ENCODE data around the gene PRPF38A. TPM values are rescaled to one million over a fixed set of nuclear protein-coding genes. Genes with fewer than 3 reads are reported as not detected.
A peak's percentile ranks its signal among the peaks of the same experiment; 100 is the strongest.
"Not testable (repeated sequence)": the region's sequence is repeated elsewhere in the genome, so short reads cannot be mapped to it uniquely, and the experiment has no call there.

Gene PRPF38A
- total RNA-seq, result 31.4 TPM

GRCh38 chr1:52404116-52404974 is at the start of gene PRPF38A, which contains the start of gene ORC1:
TSS of gene PRPF38A (plus strand) at chr1:52404602. CDS start at chr1:52404750, 148 bp downstream.
TSS of gene ORC1 (minus strand) at chr1:52404423. CDS start at chr1:52402223, 2,200 bp downstream.
- DNase-seq (ENCODE audit: low spot score), result peak; percentile 98

- DNase-seq (ENCODE audit: low spot score), result no peak
These were observed 49.0 kb upstream of the PRPF38A start for GRCh38 chr1:52355436-52355835.

DNA sequence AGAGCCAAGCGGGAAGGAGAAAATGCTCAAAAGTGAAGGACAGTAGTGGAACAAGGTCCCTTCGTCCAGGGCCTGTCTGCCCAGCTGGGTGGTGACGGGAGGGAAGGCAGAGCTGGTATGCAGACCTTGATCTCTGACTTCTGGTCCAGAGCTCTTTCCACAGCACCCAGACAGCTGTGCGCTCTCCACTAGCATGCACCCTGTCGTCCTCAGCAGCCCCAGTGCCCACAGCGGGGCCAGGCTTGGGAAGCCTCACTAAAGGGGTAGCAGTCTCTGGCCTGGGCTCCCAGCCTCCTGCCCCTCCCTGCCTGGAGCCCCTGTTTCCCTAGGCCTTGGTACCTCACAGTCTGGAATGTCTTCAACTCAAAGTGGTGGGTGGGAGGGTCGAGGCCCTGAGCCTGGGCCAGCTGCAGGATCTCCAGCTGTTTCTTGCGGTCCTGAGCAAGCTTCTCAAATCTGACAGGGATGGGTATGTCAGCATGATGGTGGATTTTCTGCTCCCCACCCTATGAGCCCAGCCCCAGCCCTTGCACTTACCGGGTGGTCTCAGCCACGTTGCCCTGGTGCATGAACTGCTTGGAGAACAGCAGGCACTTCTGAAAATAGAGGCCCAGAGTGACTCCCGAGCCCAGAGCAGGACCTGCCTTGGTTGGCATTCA is 48.4 kb upstream of the PRPF38A start:
- DNase-seq (ENCODE audit: low spot score), result no peak

DNA sequence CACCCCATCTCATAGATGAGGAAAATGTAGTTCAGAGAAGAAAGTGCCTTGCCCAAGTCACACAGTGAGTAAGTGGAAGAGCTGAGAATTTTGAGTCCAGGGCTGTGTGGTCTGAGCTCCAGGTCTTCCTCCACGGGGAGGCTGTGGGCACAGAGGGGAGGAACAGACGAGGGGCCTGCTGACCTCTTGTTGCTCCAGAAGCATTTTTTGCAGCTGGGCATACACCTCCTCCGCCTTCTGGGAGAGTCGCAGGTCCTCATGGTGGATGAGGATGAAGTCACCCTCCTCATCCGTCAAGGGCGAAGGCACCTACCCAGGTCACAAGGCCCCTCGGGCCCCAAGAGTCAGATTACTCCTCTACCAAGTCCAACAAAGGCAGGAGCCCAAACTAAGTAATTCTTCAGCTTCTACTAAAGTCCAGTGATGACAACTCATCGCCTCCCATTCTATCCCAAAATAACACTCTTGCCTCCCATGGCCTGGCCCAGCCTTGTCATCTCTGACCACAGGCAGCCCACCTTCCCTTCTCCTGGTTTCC is 47.5 kb upstream of the PRPF38A start:
- no peak for DNase-seq (ENCODE audit: low spot score)

GRCh38 chr1:52357397-52357796 is 47.0 kb upstream of the PRPF38A start:
- no peak for DNase-seq (ENCODE audit: low spot score)

- DNase-seq (ENCODE audit: low spot score), result no peak
These were observed 45.4 kb upstream of the PRPF38A start for GRCh38 chr1:52358851-52359497.

GRCh38 chr1:52359676-52360594 is 44.5 kb upstream of the PRPF38A start:
- no peak for DNase-seq (ENCODE audit: low spot score)

GRCh38 chr1:52360595-52360968 is 43.8 kb upstream of the PRPF38A start:
- DNase-seq (ENCODE audit: low spot score), result no peak

DNA sequence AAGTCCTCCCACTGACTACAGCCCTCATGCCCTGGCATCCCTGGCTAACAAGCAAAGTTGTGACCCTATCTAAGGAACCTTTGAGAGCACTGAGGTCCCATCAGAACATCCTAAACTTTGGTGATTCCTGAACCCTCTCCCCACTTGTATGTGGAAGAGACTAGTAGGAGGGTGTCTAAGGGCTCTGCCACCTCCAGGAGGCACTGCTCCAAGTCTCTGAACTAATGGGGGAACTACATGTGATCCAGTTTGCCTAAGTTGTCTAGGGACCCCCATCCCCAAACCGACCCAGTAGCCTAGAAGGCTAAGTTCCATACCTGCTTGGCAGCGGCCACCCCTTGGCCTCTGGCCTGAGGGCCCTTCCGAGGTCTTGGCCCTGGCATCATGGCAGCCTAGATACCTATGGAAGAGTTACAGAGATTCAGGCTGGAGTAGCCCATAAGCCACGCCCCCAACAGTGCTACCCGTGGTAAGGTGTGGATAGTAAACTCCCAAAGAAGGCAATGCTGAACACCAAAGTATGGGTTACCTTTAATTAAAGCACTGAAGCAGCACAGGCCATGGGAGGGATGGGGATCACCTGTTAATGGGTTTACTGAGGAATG is 40.1 kb upstream of the PRPF38A start:
- no peak for DNase-seq (ENCODE audit: low spot score)

DNA sequence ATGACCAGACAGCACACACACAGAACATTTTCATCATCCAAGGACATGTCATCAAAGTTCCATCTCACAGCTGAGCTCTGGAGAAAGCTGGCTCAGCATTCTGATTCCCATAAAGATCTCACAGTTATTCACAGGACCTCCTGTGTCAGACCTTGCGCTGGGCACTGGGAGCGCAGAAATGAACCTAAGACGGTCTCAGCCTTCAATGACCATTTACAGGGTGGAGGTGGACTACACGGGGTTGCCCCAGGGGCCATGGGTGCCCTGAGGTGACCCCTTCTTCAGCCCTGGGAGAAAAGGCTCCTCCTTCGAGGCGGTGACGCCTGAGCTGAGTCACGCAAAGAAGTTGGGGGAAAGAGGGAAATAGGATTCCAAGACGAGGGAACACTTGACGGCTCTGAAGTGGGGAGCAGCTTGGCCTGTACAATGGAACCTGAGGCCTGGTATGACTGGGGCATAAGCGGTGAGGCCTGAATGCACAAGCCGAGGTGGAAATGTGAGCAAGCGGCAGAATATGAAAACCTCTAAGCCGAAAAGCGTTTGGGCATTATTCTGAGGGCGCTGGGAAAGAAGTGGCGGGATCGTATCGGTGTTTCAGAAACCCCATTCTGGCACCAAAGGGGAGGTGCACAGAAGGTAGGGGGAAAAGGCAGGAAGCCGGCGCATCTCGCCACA is 39.2 kb upstream of the PRPF38A start:
- DNase-seq (ENCODE audit: low spot score), result peak; percentile 27

- peak; percentile 99 for DNase-seq (ENCODE audit: low spot score)
These were observed 38.5 kb upstream of the PRPF38A start, which contains the start of gene CC2D1B for GRCh38 chr1:52365746-52366516. TSS of gene CC2D1B (minus strand) at chr1:52366205. CDS start at chr1:52364620, 1,585 bp downstream.

GRCh38 chr1:52366517-52366827 is 37.9 kb upstream of the PRPF38A start:
- DNase-seq (ENCODE audit: low spot score), result no peak

- DNase-seq (ENCODE audit: low spot score), result no peak
These were observed 37.1 kb upstream of the PRPF38A start for GRCh38 chr1:52367272-52367671.

- peak; percentile 52 for DNase-seq (ENCODE audit: low spot score)
These were observed 35.8 kb upstream of the PRPF38A start for GRCh38 chr1:52368383-52369172.

GRCh38 chr1:52369851-52370250 is 34.6 kb upstream of the PRPF38A start:
- DNase-seq (ENCODE audit: low spot score), result not testable (repeated sequence)

DNA sequence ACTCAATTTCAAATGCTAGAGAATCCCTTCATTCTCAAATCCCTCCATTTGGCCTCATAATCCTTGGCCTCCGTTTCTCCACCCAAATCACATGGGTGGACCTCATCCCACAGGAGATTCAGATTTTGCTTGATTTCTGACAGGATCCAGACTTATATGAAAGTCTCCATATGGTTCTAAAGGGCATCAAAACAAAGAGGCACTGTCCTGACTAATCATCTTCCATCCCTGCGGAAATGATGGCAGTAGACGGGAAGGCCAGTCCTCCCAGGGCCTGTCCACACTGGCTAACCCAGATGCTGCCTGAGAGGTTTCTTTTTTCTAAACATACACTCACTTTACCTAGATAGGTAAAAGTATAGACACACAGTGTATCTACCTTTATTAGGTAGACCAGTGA is 19.0 kb upstream of the PRPF38A start:
- no peak for DNase-seq (ENCODE audit: low spot score)

- no peak for DNase-seq (ENCODE audit: low spot score)
These were observed 17.9 kb upstream of the PRPF38A start for GRCh38 chr1:52386458-52386857.

GRCh38 chr1:52393174-52393573 is 11.2 kb upstream of the PRPF38A start:
- DNase-seq (ENCODE audit: low spot score), result no peak

GRCh38 chr1:52399629-52400028 is 4.8 kb upstream of the PRPF38A start:
- no peak for DNase-seq (ENCODE audit: low spot score)

All from mucosa of gallbladder (tissue), 1 donor.